GM19463 (cell line): ENCODE results near the gene ADAM12.

Experiments used
- ATAC-seq: cut with Tn5 transposase; IDR thresholded peaks from one replicate; pipeline ENCODE4 v1.9.1; 2021; ENCODE audit warnings: mild to moderate bottlenecking, moderate library complexity; ENCODE audit not compliant: unreplicated experiment

The ADAM12 gene

DNA sequence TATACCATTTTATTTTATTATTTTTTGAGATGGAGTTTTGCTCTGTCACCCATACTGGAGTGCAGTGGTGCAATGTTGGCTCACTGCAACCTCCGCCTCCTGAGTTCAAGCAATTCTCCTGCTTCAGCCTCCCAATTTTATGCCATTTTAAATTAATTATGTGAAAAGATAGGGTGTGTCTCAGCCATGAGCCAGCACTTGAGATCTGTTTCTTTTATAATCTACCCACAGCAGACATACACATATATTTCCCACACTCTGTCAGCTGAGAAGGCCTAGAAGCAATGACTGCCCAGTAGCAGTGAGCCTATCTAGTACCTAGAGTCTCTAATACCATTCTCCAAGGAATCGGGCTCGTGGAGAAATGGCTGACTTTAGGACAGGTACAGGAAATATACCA, 70.5 kb downstream of the ADAM12 start:
- ATAC-seq, result no peak

DNA sequence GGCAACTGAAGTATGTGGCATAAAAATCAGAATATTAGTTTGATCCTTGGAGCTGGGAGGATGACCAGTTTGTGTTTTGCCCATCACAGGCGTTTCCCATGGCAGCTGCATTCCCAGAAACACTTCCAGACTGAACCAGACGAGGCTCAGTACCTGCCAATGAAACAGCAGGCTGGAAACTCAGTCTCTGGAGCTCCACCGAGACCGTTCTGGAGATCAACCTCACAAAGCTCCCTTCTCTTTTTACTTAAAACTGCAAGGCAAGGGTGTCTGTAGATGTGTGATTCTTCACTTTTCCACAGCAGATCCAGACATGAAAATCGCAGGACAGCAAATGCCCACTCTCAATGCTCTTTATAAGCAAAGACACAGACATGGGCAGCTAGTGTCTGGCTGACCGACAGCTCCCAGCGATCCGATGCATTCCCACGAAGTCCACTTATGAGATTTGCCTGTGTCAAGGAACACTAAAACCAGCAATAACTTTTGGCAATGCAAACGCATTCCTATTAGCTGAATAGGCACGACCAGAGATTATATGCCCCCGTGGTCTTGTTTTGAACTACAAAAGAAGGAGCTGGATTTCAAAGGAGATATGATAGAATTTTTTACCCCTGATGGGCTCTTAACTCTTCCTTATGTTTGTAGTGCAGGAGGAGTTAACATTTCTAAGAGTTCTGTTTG, 72.6 kb downstream of the ADAM12 start:
- ATAC-seq, result no peak

DNA sequence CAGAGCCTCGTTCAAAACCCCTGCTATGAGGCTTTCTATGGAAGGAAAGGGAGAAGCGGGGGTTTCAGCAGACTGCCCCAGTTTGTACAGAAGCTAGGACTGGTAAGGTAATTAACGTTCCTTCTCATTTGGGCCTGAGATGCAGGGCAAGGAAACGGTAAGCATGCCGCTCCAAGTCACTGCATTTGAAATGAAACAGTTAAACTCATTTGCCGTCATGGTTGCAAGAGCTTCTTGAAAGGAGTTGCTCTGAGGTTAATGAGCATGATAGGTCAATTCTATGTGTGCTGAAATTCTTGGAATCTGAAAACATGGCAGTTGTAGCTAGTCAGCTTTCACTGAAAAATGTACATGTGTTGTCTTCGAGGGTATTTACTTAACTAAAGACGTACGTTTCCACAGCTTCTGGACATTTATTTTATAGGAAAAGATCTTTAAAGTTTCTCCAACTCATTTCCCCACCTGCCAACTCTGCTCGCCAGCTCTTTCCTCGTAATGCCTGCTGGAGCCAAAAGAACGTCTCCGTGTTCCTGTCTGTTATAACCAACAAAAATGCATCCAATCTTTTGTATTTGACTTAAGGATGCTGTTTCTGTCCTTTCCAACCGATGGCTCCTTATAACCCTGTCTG, 73.3 kb downstream of the ADAM12 start:
- no peak for ATAC-seq

DNA sequence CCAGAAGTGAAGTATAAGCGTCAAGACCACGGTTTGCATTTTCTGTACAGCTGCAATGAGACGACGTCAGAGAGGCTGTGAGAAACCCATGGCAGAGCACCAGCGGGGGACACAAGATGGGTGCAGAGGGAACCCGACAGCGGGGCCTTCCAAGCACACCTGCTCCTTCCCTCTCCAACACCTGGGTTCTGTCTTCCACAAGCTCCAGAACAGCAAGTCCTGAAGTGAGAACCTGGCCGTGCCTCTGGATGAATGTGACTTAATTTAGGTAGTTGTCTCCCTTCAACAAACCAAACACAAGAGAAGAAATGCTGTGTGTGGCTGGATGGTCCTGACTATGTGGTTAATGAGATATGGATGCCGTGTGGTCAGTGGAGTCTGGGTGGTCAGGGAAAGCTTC, 76.1 kb downstream of the ADAM12 start:
- ATAC-seq, result no peak

DNA sequence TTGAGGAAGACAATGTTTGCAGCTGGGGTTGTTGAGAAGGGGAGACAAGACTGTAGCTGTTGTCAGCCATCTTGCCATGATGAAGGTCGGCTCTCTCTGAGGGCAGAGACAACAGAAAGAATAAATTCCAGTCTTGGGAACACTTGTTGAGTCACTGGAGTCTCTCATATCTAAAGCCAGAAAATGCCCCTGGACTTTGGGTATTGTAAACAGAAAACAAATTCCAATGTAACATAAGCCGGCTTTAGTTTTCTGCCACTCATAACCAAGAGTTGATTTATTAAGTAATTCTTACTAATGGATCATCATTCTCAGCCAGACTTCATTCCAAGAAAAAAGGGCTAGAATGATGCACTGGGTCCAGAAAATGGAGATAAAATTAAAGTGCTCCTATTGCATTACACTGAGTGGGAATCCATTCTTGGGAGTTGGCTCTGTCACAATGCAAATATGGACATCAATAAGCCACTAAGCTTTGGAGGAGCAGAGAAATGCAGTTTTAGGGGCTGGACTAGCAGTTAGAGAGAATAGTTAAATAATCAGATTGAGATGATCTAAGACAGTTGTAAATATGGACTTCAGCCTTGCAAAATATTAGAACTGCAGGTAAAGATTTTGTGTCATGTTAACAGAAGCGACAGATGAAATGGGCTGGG, 78.9 kb downstream of the ADAM12 start:
- no peak for ATAC-seq

DNA sequence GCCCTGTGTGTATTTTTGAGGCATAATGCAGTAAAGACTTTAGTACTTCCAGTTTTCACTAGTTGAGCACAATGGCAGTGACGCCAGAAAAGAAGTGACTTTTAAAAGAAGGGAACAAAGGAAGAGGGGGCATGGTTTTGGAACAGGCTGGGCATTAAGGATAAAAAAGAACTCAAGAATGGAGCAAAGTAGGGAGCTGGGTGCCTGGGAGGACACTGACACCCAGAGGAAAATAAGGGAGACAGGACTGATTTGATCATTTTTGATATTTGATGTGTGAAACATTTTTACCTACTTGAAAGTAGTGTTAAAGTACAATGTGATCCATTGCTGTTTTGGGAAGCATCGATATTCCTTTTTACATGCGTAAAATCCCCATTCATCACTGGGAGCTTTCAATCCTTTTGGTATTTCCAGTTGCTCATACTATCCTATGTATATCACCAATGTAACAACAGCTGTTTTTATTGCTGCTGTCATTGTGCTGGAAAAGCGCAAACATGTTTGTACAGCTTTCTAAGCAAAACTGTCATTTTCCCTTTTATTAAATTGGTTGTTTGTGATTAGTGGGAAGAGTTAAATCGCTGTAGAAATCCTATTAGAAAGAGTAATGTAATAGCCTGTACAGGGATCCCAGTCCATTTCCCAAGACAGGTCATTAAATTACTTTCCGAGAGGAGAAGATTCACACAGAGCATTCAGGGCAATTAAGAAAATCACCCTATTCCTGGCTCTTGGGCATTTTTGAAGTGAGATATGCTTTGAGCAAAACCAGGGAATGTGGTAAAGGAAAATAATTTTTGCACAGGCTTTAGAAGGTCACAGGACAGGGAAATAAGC, 85.2 kb downstream of the ADAM12 start:
- no peak for ATAC-seq

DNA sequence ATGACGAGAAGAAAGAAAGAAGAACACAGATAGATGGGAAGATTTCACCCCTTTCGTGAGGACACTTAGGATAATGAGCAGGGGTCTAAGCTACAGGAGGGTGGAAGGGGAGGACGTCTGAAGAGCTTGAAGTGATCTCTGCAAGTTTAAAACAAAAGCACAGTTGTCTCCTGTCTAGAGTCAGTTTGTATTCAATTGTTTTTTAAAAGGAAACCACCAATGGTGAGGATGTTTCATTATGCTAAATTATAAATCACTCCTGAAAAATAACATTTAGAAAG, 85.9 kb downstream of the ADAM12 start:
- no peak for ATAC-seq

DNA sequence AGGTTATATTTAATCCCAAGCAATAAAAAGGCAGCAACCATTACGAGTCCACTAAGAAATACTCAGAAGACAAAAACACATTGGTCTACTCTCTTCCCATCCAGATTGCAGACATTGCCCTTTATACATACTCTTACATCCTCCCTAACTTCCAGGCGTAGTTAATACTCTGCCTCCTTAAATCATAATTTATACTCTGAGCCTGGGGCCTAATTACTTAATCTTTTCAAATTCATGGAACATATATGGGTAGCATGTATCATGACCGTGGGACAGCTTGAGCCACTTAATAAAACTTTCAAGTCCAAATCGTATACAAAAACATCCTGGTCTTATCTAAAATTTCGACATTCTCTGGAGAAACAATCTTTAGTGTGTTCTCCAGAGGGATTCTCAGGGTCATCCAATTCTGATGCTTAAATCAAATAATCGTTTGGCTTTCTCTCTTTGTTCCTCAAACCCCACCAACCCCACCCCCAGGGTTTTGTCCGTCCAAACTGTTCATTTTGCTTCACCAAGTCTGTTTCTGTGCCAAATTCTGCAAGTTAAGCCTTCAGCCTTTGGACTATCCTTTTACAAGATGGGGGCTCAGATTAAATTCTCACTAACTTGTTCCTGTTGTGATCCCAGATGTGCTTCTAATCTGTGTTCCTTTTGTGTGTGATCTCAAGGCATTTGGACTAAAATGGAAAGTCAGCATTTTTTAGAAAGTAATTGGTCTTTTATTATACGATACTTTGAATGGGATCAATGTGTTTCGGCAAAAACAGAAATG, 86.4 kb downstream of the ADAM12 start:
- ATAC-seq, result no peak

DNA sequence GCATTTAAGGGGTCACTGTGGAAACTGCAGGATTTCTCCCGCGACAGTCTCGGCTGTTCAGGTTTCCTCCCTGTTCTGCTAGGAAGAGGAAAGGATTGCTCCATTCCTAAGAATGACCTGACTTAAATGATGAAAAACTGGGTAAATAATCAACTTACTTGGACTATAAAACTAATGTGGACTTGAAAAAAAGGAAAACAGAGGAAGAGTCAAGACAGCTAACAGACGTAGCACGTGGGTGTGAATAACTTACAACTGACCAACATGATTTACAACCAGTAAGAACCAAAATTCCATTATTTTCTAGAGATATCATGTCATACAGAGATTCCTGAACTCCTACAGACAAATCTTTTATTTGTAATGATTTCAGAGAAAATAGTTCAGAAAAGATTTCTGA, 93.8 kb downstream of the ADAM12 start:
- ATAC-seq, result no peak

DNA sequence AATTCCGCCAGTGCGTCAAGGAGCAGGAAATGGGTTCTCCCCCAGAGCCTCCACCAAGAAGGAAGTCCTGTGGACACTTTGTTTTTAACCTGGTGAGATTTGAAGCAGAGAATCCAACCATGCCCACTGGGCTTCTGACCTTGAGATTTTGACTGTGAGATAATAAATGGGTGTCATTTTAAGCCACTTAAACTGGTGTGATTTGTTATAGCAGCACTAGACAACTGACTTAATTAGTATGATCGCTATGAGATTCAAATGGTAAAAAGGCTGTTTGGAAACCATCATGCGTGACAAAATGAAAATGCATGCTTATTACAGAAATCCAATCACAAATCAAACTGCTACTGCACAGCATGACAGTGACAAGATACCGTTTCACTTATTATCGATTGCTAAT, 98.0 kb downstream of the ADAM12 start:
- no peak for ATAC-seq

DNA sequence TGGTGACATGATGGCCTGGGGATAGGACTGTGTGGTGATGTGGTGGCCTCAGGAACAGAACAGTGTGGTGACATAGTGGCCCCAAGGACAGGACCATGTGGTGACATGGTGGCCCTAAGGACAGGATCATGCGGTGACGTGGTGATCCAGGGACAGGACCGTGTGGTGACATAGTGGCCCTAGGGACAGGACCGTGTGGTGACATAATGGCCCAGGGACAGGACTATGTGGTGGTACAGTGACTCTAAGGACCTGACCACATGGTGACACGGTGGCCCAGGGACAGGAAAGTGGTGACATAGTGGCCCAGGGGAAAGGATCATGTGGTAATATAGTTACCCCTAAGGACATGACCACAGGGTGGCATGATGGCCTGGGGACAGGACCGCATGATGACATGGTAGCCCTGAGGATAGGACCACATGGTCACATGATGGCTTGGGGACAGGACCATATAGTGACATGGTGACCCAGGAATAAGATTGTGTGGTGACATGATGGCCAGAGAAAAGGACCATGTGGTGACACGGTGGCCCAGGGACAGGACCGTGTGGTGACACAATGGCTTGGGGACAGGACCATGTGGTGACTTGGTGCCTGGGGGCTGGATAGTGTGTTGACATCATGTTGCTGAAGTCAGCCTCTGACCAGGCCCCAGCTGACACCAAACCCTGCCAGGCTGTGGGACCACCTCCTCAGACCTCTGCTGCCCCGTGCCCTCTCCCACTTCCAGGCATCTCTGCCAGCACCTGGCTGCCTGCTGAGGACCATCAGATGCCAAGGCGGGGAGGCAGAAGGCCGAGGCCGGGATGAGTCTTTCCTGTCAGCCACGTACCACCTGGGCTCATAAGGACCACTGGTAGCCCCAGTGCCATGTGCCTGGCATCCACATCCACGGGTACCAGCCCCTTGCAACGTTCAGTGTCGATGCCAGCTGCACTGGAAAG, 99.5 kb downstream of the ADAM12 start:
- no peak for ATAC-seq

DNA sequence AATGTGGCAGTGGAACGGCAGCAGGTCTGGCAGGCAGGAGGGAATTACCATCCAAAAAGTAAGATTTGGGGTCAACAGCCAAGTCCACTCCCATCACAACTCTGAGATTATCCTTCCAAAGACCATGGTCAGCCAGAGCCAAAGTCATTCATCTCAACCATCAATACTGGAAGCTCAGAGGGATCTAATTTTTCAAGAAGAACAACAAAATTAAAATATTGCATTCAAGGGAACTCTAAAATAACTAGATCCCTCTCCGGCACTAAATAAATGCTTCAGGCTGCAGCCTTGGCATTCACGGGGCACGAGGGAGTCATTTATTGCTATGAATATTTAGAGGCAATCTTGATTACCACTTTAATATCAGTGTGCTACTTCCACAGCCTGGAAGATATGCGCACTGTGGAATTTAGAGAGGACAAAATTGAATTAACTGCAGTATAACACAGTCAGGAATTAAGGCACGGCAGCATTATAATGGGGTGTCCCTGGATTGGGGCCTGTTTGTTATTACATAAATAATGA, 102.0 kb downstream of the ADAM12 start:
- no peak for ATAC-seq

DNA sequence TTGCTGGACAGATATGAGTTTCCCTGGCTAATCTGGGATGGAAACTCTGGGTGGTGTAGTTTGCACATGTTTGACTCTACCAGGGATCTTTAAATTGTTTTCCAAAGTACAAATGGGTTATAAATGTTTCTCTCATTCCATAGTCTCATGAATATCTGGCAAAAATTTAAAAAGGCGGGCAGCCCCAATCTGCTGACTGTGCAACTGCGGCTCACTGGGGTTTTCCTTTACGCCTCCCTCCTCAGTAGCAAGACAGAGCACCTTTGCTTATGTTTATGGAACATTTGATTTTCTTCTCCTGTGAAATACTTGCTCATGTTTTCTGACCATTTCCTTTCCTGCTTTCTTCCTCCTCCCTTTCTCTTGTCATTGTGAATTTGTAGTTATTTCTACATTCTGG, 105.0 kb downstream of the ADAM12 start:
- no peak for ATAC-seq

DNA sequence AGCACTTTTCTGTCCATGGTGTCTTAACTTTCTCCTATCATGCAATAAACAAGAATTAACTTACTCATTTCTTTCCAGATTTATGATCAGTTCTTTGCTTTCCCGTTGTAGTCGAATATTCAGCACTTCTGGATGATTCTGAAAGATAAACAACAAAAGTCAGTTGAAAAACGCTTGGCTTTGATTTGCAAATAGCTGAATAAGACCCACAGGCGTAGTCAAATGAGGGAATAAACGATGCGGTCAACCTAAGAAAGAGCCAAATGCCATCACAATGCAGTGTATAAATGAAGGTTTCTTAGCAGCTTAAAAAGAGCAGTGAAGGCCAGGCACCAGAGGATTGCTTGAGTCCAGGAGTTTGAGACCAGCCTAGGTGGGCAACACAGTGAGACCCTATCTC, 109.4 kb downstream of the ADAM12 start:
- ATAC-seq, result no peak

DNA sequence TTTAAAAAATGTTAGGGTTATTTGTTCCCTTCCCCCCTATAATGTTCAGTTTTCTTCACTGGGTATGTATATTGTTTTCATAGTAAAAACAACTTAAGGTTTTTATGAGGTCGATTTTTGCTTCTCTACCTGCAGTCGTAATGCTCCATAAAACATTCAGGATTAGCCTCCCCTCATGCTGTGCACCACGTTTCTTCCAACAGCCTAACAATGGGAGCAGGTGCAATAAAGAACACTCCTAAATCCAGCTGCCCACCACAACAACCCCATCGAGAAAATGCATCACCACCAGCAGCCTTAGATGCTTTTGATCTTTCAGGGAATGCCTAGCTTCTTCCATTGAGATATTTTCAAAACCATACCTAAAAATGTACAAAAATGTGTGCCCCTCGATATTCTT, 111.1 kb downstream of the ADAM12 start:
- no peak for ATAC-seq

DNA sequence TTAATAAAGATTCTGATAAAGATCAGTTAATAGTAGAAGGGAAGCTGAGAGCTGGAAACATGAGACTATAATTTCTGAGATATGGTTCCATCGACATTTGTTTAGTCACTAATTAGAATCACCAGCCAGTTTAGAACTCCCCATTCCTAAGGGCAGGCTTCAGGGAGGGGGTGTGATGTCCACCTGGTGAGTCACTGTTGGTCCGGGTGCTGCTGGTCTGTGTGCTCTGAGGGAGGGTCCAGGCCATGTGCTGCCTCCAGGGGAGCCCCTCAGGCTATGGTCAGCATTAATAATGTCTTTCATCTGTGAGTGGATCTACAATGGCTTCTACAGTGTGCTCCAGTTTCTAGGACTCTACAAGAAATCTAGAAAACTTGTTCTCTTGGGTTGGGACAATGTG, 115.8 kb downstream of the ADAM12 start:
- ATAC-seq, result no peak

DNA sequence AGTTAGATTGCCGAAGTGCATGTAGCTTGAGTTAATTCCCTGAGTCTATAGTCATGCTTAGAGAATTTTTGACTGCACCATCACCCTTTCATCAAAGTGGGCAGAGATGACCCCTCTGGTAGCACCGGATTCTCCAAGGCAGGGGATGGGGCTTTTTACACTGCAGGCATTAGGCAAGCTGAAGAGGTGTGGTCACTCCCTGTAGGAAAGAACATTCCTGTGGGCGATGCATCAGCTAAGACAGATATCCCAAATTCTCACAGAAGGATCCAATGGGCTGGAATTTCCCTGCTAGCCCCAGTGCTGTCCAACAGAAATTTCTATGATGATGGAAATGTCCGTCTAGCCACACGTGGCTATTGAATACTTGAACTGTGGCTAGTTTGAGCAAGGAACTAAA, 118.2 kb downstream of the ADAM12 start:
- no peak for ATAC-seq

DNA sequence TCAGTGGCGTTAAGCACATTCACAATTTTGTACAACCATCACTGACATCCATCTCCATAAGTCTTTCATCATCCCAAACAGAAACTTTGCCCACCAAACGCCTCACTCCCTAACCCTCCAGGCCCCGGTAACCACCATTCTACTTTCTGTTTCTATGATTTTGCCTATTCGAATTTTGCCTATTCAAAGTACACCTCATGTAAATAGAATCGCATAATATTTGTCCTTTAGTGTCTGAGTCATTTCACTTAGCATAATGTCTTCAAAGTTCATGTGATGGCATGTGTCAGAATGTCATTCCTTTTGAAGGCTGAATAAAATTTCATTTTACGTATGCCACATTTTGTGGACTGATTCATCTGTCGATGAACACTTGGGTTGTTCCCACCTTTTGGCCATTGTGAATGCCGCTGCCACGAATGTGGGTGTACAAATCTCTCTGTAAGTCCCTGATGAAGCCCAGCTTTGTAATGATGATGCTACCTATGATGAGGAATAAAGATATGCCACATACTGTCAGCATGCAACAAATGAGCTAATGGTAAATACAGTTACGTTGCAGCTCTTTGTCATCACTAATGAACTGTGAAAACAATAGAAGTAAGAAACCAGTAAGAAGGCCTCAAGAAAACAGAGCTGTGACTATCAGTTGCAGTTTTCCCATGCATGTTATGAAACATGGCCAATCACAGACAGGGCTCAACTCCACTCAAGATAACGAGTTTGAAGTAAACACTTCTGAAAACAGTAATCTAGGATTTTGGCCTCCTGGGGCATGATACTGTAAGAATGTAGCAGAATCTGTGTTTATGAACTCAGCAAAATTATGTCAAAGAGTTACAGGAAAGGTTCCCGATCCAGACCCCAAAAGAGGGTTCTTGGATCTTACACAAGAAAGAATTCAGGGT, 120.0 kb downstream of the ADAM12 start:
- ATAC-seq, result no peak
